Type B pancreatic cell (in vitro differentiated cells): Measurements from ENCODE around the gene PGAM5. TPM values are rescaled to one million over a fixed set of nuclear protein-coding genes. Genes with fewer than 3 reads are reported as not detected.
A peak's percentile ranks its signal among the peaks of the same experiment; 100 is the strongest.

Experiments used
- DNase-seq: peaks from one replicate; pipeline ENCODE4 v3.0.0; 2021; ENCODE audit warnings: mixed read lengths; ENCODE audit not compliant: unreplicated experiment; ENCODE audit errors: extremely low spot score
- H3K27ac Mint-ChIP-seq: 2 replicates; pipeline ENCODE4 v1.8.0; 2021; ENCODE audit warnings: mild to moderate bottlenecking, mixed read lengths
- H3K27me3 Mint-ChIP-seq: 2 replicates; pipeline ENCODE4 v1.8.0; 2021; ENCODE audit warnings: mixed read lengths
- H3K36me3 Mint-ChIP-seq: 2 replicates; pipeline ENCODE4 v1.8.0; 2021; ENCODE audit warnings: mixed read lengths
- H3K4me1 Mint-ChIP-seq: one replicate; pipeline ENCODE4 v1.8.0; 2021; ENCODE audit warnings: mixed read lengths; ENCODE audit not compliant: unreplicated experiment
- H3K4me3 Mint-ChIP-seq: 2 replicates; pipeline ENCODE4 v1.8.0; 2021; ENCODE audit warnings: mild to moderate bottlenecking, mixed read lengths
- H3K9me3 Mint-ChIP-seq: 2 replicates; pipeline ENCODE4 v1.8.0; 2021; ENCODE audit warnings: mixed read lengths
- CTCF ChIP-seq: fragments of 200-600 bp; sonication (generic); conservative IDR thresholded peaks from 2 replicates; pipeline ENCODE4 v1.5.0; 2021; ENCODE audit warnings: antibody characterized with exemption, mild to moderate bottlenecking
- total RNA-seq: library from RNA; stranded (reverse); gene quantifications from 2 replicates; pipeline ENCODE4 v1.2.1, GENCODE V29; 2021; ENCODE audit warnings: low replicate concordance

Gene PGAM5
- total RNA-seq, 1 donor from 2014 or later = 41.0 TPM

- Mint-ChIP-seq H3K27ac (no peak overlapping the region), H3K4me3 (no peak overlapping the region), H3K27me3 (no peaks in the 10 kb centered on the region), H3K36me3 (no peaks in the 10 kb centered on the region), H3K4me1 (no peaks in the 10 kb centered on the region), H3K9me3 (no peaks in the 10 kb centered on the region)
- no peak for TF ChIP-seq CTCF
- DNase-seq = no peak
These were observed 9.3 kb downstream of the PGAM5 start for GRCh38 chr12:132719954-132720324.

- peak overlapping the region; percentile 46 for H3K27ac Mint-ChIP-seq
- no peaks in the 10 kb centered on the region for H3K4me1 Mint-ChIP-seq
These were observed 10.1 kb downstream of the PGAM5 start for GRCh38 chr12:132720606-132721345.

GRCh38 chr12:132723015-132723763, 12.5 kb downstream of the PGAM5 start:
- no peak overlapping the region for H3K4me3 Mint-ChIP-seq
- no peak for DNase-seq
- no peaks in the 10 kb centered on the region for H3K4me1 Mint-ChIP-seq
- H3K36me3 Mint-ChIP-seq = peaks cover 9% of the 10 kb centered on the region
- no peaks in the 10 kb centered on the region for H3K9me3 Mint-ChIP-seq
- TF ChIP-seq CTCF = no peak
- H3K27me3 Mint-ChIP-seq = no peaks in the 10 kb centered on the region
- H3K27ac Mint-ChIP-seq = no peak overlapping the region

More at GRCh38 chr12:132720606-132721345, 10.1 kb downstream of the PGAM5 start:
- H3K4me3 Mint-ChIP-seq = no peak overlapping the region
- no peak for DNase-seq
- H3K36me3 Mint-ChIP-seq = peaks cover under 1% of the 10 kb centered on the region
- no peaks in the 10 kb centered on the region for H3K9me3 Mint-ChIP-seq
- no peaks in the 10 kb centered on the region for H3K27me3 Mint-ChIP-seq
- no peak for TF ChIP-seq CTCF

- H3K4me3 Mint-ChIP-seq = no peak overlapping the region
- no peak for DNase-seq
- H3K27ac Mint-ChIP-seq = no peak overlapping the region
- TF ChIP-seq CTCF = no peak
- peaks cover 12% of the 10 kb centered on the region for H3K36me3 Mint-ChIP-seq
- H3K4me1 Mint-ChIP-seq = no peaks in the 10 kb centered on the region
- no peaks in the 10 kb centered on the region for H3K27me3 Mint-ChIP-seq
- H3K9me3 Mint-ChIP-seq = no peaks in the 10 kb centered on the region
These were observed 13.1 kb downstream of the PGAM5 start for GRCh38 chr12:132723764-132724140.

- peaks cover 16% of the 10 kb centered on the region for H3K36me3 Mint-ChIP-seq
- H3K27ac Mint-ChIP-seq = no peak overlapping the region
- H3K4me3 Mint-ChIP-seq = no peak overlapping the region
- TF ChIP-seq CTCF = no peak
- H3K9me3 Mint-ChIP-seq = no peaks in the 10 kb centered on the region
- no peaks in the 10 kb centered on the region for H3K27me3 Mint-ChIP-seq
- no peak for DNase-seq
- peaks cover 1% of the 10 kb centered on the region for H3K4me1 Mint-ChIP-seq
These were observed 14.0 kb downstream of the PGAM5 start for GRCh38 chr12:132724506-132725241.
